ENCODE data around the gene ORMDL2. TPM values are rescaled to one million over a fixed set of nuclear protein-coding genes. Genes with fewer than 3 reads are reported as not detected.

The ORMDL2 gene
- total and polyA plus RNA-seq, 2 donors (not counting 1 experiment from before 2014, with no cell fraction given), result 26.9 to 54.5 TPM

- Histone ChIP-seq H3K79me2 (ENCODE audit: control insufficient read depth, insufficient read depth, low read length) (no peaks in the 10 kb centered on the region), H3K4me1 (ENCODE audit: control insufficient read depth, extremely low read depth, insufficient read depth, low read length) (no peaks in the 10 kb centered on the region), H3K4me2 (ENCODE audit: extremely low read depth, insufficient read depth, low read length) (no peak overlapping the region), H3K9me3 (ENCODE audit: control insufficient read depth, insufficient read depth, low read depth, low read length) (no peaks in the 10 kb centered on the region), H4K20me1 (ENCODE audit: control insufficient read depth, extremely low read depth, insufficient read depth, low read length) (no peaks in the 10 kb centered on the region), H3K36me3 (ENCODE audit: control insufficient read depth, insufficient read depth, low read length) (peaks cover 9% of the 10 kb centered on the region), H2AFZ (ENCODE audit: low read length) (no peak overlapping the region), H3K9ac (ENCODE audit: insufficient read depth, low read length) (no peak overlapping the region), H3K27ac (ENCODE audit: insufficient read depth, low read length) (no peak overlapping the region), H3K27me3 (ENCODE audit: control insufficient read depth, insufficient read depth, low read length) (no peaks in the 10 kb centered on the region), H3K4me3 (replicated peaks in 1 of 4; ENCODE audit: control extremely low read depth in 1 of 4, insufficient read depth in 1 of 4, low read depth in 3 of 4, low read length in 4 of 4) (no peak overlapping the region)
- peak in 1 of 2 donors; percentile 34 for DNase-seq (ENCODE audit: low read depth in 2 of 2)
- no peak for TF ChIP-seq EZH2 (IDR thresholded peaks at IDR 0.05; ENCODE audit: low read length, missing control alignments)
- TF ChIP-seq, protein P1, sequence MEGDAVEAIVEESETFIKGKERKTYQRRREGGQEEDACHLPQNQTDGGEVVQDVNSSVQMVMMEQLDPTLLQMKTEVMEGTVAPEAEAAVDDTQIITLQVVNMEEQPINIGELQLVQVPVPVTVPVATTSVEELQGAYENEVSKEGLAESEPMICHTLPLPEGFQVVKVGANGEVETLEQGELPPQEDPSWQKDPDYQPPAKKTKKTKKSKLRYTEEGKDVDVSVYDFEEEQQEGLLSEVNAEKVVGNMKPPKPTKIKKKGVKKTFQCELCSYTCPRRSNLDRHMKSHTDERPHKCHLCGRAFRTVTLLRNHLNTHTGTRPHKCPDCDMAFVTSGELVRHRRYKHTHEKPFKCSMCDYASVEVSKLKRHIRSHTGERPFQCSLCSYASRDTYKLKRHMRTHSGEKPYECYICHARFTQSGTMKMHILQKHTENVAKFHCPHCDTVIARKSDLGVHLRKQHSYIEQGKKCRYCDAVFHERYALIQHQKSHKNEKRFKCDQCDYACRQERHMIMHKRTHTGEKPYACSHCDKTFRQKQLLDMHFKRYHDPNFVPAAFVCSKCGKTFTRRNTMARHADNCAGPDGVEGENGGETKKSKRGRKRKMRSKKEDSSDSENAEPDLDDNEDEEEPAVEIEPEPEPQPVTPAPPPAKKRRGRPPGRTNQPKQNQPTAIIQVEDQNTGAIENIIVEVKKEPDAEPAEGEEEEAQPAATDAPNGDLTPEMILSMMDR (conservative IDR thresholded peaks at IDR 0.05 in 1 of 2, IDR thresholded peaks at IDR 0.05 in 1 of 2; ENCODE audit: low read depth in 1 of 2, low read length in 2 of 2), result no peak
Observed at GRCh38 chr12:55780685-55781084, 37.2 kb upstream of the ORMDL2 start.

GRCh38 chr12:55788546-55788945, 29.3 kb upstream of the ORMDL2 start:
- TF ChIP-seq, protein P1 (conservative IDR thresholded peaks at IDR 0.05 in 1 of 2, IDR thresholded peaks at IDR 0.05 in 1 of 2; ENCODE audit: low read depth in 1 of 2, low read length in 2 of 2), result no peak
- no peak for TF ChIP-seq EZH2 (IDR thresholded peaks at IDR 0.05; ENCODE audit: low read length, missing control alignments)
- Histone ChIP-seq H3K4me2 (ENCODE audit: extremely low read depth, insufficient read depth, low read length) (no peak overlapping the region), H3K4me1 (ENCODE audit: control insufficient read depth, extremely low read depth, insufficient read depth, low read length) (no peaks in the 10 kb centered on the region), H3K27me3 (ENCODE audit: control insufficient read depth, insufficient read depth, low read length) (no peaks in the 10 kb centered on the region), H3K36me3 (ENCODE audit: control insufficient read depth, insufficient read depth, low read length) (peaks cover 17% of the 10 kb centered on the region), H3K9me3 (ENCODE audit: control insufficient read depth, insufficient read depth, low read depth, low read length) (no peaks in the 10 kb centered on the region), H3K9ac (ENCODE audit: insufficient read depth, low read length) (no peak overlapping the region), H3K79me2 (ENCODE audit: control insufficient read depth, insufficient read depth, low read length) (no peaks in the 10 kb centered on the region), H4K20me1 (ENCODE audit: control insufficient read depth, extremely low read depth, insufficient read depth, low read length) (no peaks in the 10 kb centered on the region), H2AFZ (ENCODE audit: low read length) (no peak overlapping the region), H3K27ac (ENCODE audit: insufficient read depth, low read length) (no peak overlapping the region), H3K4me3 (replicated peaks in 1 of 4; ENCODE audit: control extremely low read depth in 1 of 4, insufficient read depth in 1 of 4, low read depth in 3 of 4, low read length in 4 of 4) (no peak overlapping the region)
- DNase-seq (ENCODE audit: low read depth in 2 of 2), result no peak

DNA sequence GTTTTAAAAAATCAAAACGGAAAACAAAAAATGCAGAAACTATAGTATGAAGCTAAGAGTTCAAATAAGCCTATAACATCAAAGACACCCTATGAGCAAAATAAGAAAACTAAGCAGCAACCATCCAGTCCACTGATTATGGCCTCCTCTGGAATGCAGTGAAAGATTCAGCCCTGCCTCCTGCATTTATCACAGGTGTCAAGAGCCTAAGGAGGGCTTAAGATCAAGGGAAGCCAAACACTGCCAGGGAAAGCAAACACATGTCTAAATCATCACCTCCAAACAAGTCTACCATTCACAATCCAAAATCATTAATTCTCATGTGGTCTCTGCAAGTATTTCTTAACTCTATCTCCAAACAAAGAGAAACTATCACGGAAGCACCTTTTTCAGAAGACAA, 28.7 kb upstream of the ORMDL2 start:
- no peak overlapping the region for H3K27ac ChIP-seq (ENCODE audit: insufficient read depth, low read length)
- no peak overlapping the region for H3K4me3 ChIP-seq (replicated peaks in 1 of 4; ENCODE audit: control extremely low read depth in 1 of 4, insufficient read depth in 1 of 4, low read depth in 3 of 4, low read length in 4 of 4)
- H3K4me2 ChIP-seq (ENCODE audit: extremely low read depth, insufficient read depth, low read length), result no peak overlapping the region
- no peak overlapping the region for H2AFZ ChIP-seq (ENCODE audit: low read length)
- H3K27me3 ChIP-seq (ENCODE audit: control insufficient read depth, insufficient read depth, low read length), result no peaks in the 10 kb centered on the region
- H3K9ac ChIP-seq (ENCODE audit: insufficient read depth, low read length), result no peak overlapping the region
- TF ChIP-seq, protein P1 (conservative IDR thresholded peaks at IDR 0.05 in 1 of 2, IDR thresholded peaks at IDR 0.05 in 1 of 2; ENCODE audit: low read depth in 1 of 2, low read length in 2 of 2), result no peak
- TF ChIP-seq EZH2 (IDR thresholded peaks at IDR 0.05; ENCODE audit: low read length, missing control alignments), result no peak
- H3K9me3 ChIP-seq (ENCODE audit: control insufficient read depth, insufficient read depth, low read depth, low read length), result no peaks in the 10 kb centered on the region
- H3K79me2 ChIP-seq (ENCODE audit: control insufficient read depth, insufficient read depth, low read length), result no peaks in the 10 kb centered on the region
- no peaks in the 10 kb centered on the region for H3K4me1 ChIP-seq (ENCODE audit: control insufficient read depth, extremely low read depth, insufficient read depth, low read length)
- DNase-seq (ENCODE audit: low read depth in 2 of 2), result no peak
- H3K36me3 ChIP-seq (ENCODE audit: control insufficient read depth, insufficient read depth, low read length), result peaks cover 14% of the 10 kb centered on the region
- H4K20me1 ChIP-seq (ENCODE audit: control insufficient read depth, extremely low read depth, insufficient read depth, low read length), result no peaks in the 10 kb centered on the region

Measured in fibroblast of lung (primary cell).